Measurements from ENCODE around the gene ITGA11. TPM values are rescaled to one million over a fixed set of nuclear protein-coding genes. Genes with fewer than 3 reads are reported as not detected.

The ITGA11 gene
- total and polyA plus RNA-seq, 8 donors = 0.08 to 12.1 (median 2.0) TPM

- Histone ChIP-seq H3K36me3 (no peaks in the 10 kb centered on the region), H3K4me1 (no peaks in the 10 kb centered on the region), H3K9me3 (no peaks in the 10 kb centered on the region), H3K27me3 (peaks cover 0 to 6% (median 0%) of the 10 kb centered on the region in 3 donors), H3K27ac (no peak overlapping the region), H3K4me3 (no peak overlapping the region)
- 89 to 100% (median 93%) methylated on average over 2 of the region's 2 CpGs for WGBS, 5 donors
- DNase-seq = no peak
- intact Hi-C loops (cut with DNase I; ENCODE audit: low total_unique reads) = no loop called here
- TF ChIP-seq POLR2A (IDR thresholded peaks at IDR 0.05) = no peak
- no peak for TF ChIP-seq CTCF (IDR thresholded peaks at IDR 0.05)
- no peak for TF ChIP-seq POLR2AphosphoS5 (IDR thresholded peaks at IDR 0.05)
- TF ChIP-seq EP300 (IDR thresholded peaks at IDR 0.05) = no peak
These were observed 20.2 kb downstream of the ITGA11 start for GRCh38 chr15:68411735-68412134.

- no peak overlapping the region for H3K4me3 ChIP-seq
- WGBS, 5 donors = 83 to 98% (median 96%) methylated on average over 4 of the region's 4 CpGs
These were observed 20.7 kb downstream of the ITGA11 start for GRCh38 chr15:68411343-68411675.

GRCh38 chr15:68410466-68411342, 21.3 kb downstream of the ITGA11 start:
- intact Hi-C loops (cut with DNase I; ENCODE audit: low total_unique reads) = no loop called here
- no peaks in the 10 kb centered on the region for H3K9me3 ChIP-seq
- no peaks in the 10 kb centered on the region for H3K4me1 ChIP-seq
- TF ChIP-seq POLR2AphosphoS5 (IDR thresholded peaks at IDR 0.05) = no peak
- no peak for TF ChIP-seq POLR2A (IDR thresholded peaks at IDR 0.05)
- TF ChIP-seq CTCF (IDR thresholded peaks at IDR 0.05) = no peak
- no peak for TF ChIP-seq EP300 (IDR thresholded peaks at IDR 0.05)
- no peak overlapping the region for H3K4me3 ChIP-seq
- H3K27me3 ChIP-seq = peaks cover 0 to 6% (median 0%) of the 10 kb centered on the region in 3 donors
- no peaks in the 10 kb centered on the region for H3K36me3 ChIP-seq
- H3K27ac ChIP-seq = no peak overlapping the region
- no peak for DNase-seq
- WGBS, 5 donors = 81 to 93% (median 90%) methylated on average over 7 to 8 of the region's 8 CpGs

More at GRCh38 chr15:68411343-68411675, 20.7 kb downstream of the ITGA11 start:
- H3K27ac ChIP-seq = no peak overlapping the region
- no peak for DNase-seq
- intact Hi-C loops (cut with DNase I; ENCODE audit: low total_unique reads) = no loop called here
- H3K9me3 ChIP-seq = no peaks in the 10 kb centered on the region
- H3K36me3 ChIP-seq = no peaks in the 10 kb centered on the region
- H3K27me3 ChIP-seq = peaks cover 0 to 6% (median 0%) of the 10 kb centered on the region in 3 donors
- no peaks in the 10 kb centered on the region for H3K4me1 ChIP-seq
- TF ChIP-seq EP300 (IDR thresholded peaks at IDR 0.05) = no peak
- TF ChIP-seq CTCF (IDR thresholded peaks at IDR 0.05) = no peak
- no peak for TF ChIP-seq POLR2AphosphoS5 (IDR thresholded peaks at IDR 0.05)
- no peak for TF ChIP-seq POLR2A (IDR thresholded peaks at IDR 0.05)

- intact Hi-C loops (cut with DNase I; ENCODE audit: low total_unique reads) = no loop called here
- no peak for TF ChIP-seq CTCF (IDR thresholded peaks at IDR 0.05)
- TF ChIP-seq POLR2AphosphoS5 (IDR thresholded peaks at IDR 0.05) = no peak
- no peak for TF ChIP-seq POLR2A (IDR thresholded peaks at IDR 0.05)
- Histone ChIP-seq H3K27me3 (peaks cover 0 to 6% (median 0%) of the 10 kb centered on the region in 3 donors), H3K4me3 (no peak overlapping the region), H3K4me1 (no peaks in the 10 kb centered on the region), H3K36me3 (no peaks in the 10 kb centered on the region), H3K9me3 (no peaks in the 10 kb centered on the region), H3K27ac (no peak overlapping the region)
- DNase-seq = peak in 1 of 2 donors; percentile 13
- 87 to 94% (median 89%) methylated on average over 11 of the region's 11 CpGs for WGBS, 5 donors
These were observed 22.1 kb downstream of the ITGA11 start for GRCh38 chr15:68409736-68410370.

Measured in stomach (tissue), 9 donors.